Esophagus muscularis mucosa (tissue), 4 donors: Measurements from ENCODE around the gene PAK4. TPM values are rescaled to one million over a fixed set of nuclear protein-coding genes. Genes with fewer than 3 reads are reported as not detected.

ENCODE experiments used
- DNase-seq: peaks from one replicate; pipeline ENCODE4 v3.0.0-alpha.2; 2017; ENCODE audit errors: extremely low spot score
- H3K27ac ChIP-seq, 4 donors: fragments of 200-600 bp; sonication (generic); replicated peaks in 1 of 4; 1 replicate in 3 of 4; 2 replicates in 1 of 4; pipeline ENCODE4 v1.5.1; 2016 to 2019; ENCODE audit warnings: mild to moderate bottlenecking in 1 of 4
- H3K27me3 ChIP-seq, 4 donors: fragments of 200-600 bp; sonication (generic); one replicate each; pipeline versions ENCODE4 v1.5.1 to v1.6.0; 2016 to 2019
- H3K36me3 ChIP-seq, 4 donors: fragments of 200-600 bp; sonication (generic); one replicate each; pipeline ENCODE4 v1.5.1; 2016 to 2019
- H3K4me1 ChIP-seq, 4 donors: fragments of 200-600 bp; sonication (generic); one replicate each; pipeline ENCODE4 v1.5.1; 2016 to 2019
- H3K4me3 ChIP-seq, 4 donors: fragments of 200-600 bp; sonication (generic); 1 replicate in 2 of 4; 2 replicates in 2 of 4; pipeline ENCODE4 v1.5.1; 2016 to 2019; ENCODE audit warnings: mild to moderate bottlenecking in 4 of 4, moderate library complexity in 1 of 4
- H3K9me3 ChIP-seq, 4 donors: fragments of 200-600 bp; sonication (generic); 1 replicate in 3 of 4; 2 replicates in 1 of 4; pipeline ENCODE4 v1.5.1; 2016 to 2019
- EP300 ChIP-seq: sonication (generic); formaldehyde crosslinking; IDR thresholded peaks from one replicate; pipeline ENCODE4 v1.6.1; 2017; ENCODE audit warnings: antibody characterized with exemption
- POLR2A ChIP-seq: fragments of 450-650 bp; IDR thresholded peaks from one replicate; pipeline ENCODE4 v1.6.1; 2017; ENCODE audit warnings: antibody characterized with exemption, moderate library complexity, mild to moderate bottlenecking, low read depth
- POLR2AphosphoS5 ChIP-seq, 2 donors: sonication (generic); formaldehyde crosslinking; IDR thresholded peaks; one replicate each; pipeline ENCODE4 v1.6.1; 2017; ENCODE audit warnings: antibody characterized with exemption in 2 of 2
- WGBS: methylation state at CpG from one replicate; pipeline ENCODE4 v1.1.5; 2018; 5-methylcytosine and 5-hydroxymethylcytosine counted together
- intact Hi-C: fragments of 100-400 bp; cut with DNase I; formaldehyde crosslinking; loops from one replicate; pipeline ENCODE4 v1.15.1; 2023
- total RNA-seq, 4 donors: library from RNA; depleted of rRNA; stranded (reverse); fragments of >200 nt; gene quantifications; one replicate each; pipeline versions ENCODE4 v1.1.0 to v1.2.1, GENCODE V29; 2016
- TF ChIP-seq, protein P1 (sequence below), 3 experiments: fragments of 200-600 bp in 2 of 3; fragments of 450-650 bp in 1 of 3; sonication (generic) in 2 of 3; IDR thresholded peaks; one replicate each; pipeline ENCODE4 v1.5.1; 2017 to 2019; ENCODE audit warnings: antibody characterized with exemption in 3 of 3, mild to moderate bottlenecking in 2 of 3, moderate library complexity in 1 of 3

The PAK4 gene
- total RNA-seq, 4 donors from 2014 or later: 8.3 to 18.4 (median 11.0) TPM

DNA sequence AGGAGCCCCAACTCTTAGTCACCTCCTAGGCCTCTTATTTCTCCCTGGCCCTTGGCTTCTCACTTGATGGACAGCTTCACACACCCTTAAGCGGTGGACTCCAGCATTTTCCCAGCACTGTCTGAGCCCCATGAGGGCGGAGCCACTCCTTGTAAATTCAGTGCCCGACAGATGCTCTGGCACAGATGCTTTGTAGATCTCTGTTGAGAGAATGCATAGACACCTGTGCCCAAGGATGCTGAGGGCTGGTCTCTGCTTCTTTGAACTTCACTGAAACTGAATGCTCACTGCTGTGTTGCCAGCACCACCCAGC, 75.2 kb downstream of the PAK4 start:
- Histone ChIP-seq H3K4me3 (no peak overlapping the region), H3K4me1 (peaks cover 4 to 10% (median 9%) of the 10 kb centered on the region in 4 donors), H3K27me3 (peaks cover 0 to 97% (median 46%) of the 10 kb centered on the region in 4 donors), H3K36me3 (no peaks in the 10 kb centered on the region), H3K9me3 (no peaks in the 10 kb centered on the region), H3K27ac (no peak overlapping the region)
- no peak for DNase-seq
- WGBS: 82% methylated on average over 3 of the region's 3 CpGs
- intact Hi-C loops: no loop called here
- TF ChIP-seq, protein P1, sequence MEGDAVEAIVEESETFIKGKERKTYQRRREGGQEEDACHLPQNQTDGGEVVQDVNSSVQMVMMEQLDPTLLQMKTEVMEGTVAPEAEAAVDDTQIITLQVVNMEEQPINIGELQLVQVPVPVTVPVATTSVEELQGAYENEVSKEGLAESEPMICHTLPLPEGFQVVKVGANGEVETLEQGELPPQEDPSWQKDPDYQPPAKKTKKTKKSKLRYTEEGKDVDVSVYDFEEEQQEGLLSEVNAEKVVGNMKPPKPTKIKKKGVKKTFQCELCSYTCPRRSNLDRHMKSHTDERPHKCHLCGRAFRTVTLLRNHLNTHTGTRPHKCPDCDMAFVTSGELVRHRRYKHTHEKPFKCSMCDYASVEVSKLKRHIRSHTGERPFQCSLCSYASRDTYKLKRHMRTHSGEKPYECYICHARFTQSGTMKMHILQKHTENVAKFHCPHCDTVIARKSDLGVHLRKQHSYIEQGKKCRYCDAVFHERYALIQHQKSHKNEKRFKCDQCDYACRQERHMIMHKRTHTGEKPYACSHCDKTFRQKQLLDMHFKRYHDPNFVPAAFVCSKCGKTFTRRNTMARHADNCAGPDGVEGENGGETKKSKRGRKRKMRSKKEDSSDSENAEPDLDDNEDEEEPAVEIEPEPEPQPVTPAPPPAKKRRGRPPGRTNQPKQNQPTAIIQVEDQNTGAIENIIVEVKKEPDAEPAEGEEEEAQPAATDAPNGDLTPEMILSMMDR (IDR thresholded peaks at IDR 0.05): no peak
- TF ChIP-seq EP300 (no peak), POLR2A (no peak), POLR2AphosphoS5 (IDR thresholded peaks at IDR 0.05) (no peak)

- intact Hi-C loops: no loop called here
- Histone ChIP-seq H3K36me3 (no peaks in the 10 kb centered on the region), H3K9me3 (no peaks in the 10 kb centered on the region), H3K27ac (no peak overlapping the region), H3K4me1 (peaks cover 0 to 4% (median 2%) of the 10 kb centered on the region in 4 donors), H3K4me3 (no peak overlapping the region), H3K27me3 (peaks cover 0 to 83% (median 25%) of the 10 kb centered on the region in 4 donors)
- no peak for TF ChIP-seq EP300
- TF ChIP-seq POLR2AphosphoS5 (IDR thresholded peaks at IDR 0.05): no peak
- TF ChIP-seq, protein P1 (IDR thresholded peaks at IDR 0.05): no peak
- no peak for TF ChIP-seq POLR2A
- no CpG with 5 or more reads among the region's 1 CpG for WGBS
- DNase-seq: no peak
Observed at GRCh38 chr19:39202998-39203355, 77.4 kb downstream of the PAK4 start.

GRCh38 chr19:39203372-39204341, 78.1 kb downstream of the PAK4 start, which contains the start of gene SYCN:
SYCN (minus strand) TSS chr19:39204263; CDS start chr19:39204254, 9 bp downstream.
- H3K4me3 ChIP-seq: no peak within 1 kb of the TSS
- H3K4me1 ChIP-seq: peaks cover 0 to 4% (median 2%) of the 10 kb centered on the region in 4 donors
- TF ChIP-seq, protein P1 (IDR thresholded peaks at IDR 0.05): no peak
- TF ChIP-seq POLR2AphosphoS5 (IDR thresholded peaks at IDR 0.05) (no peak), EP300 (no peak), POLR2A (no peak)
- H3K27me3 ChIP-seq: peaks cover 0 to 83% (median 23%) of the 10 kb centered on the region in 4 donors
- 65% methylated on average over 9 of the region's 57 CpGs for WGBS
- intact Hi-C loops: no loop called here
- no peak within 1 kb of the TSS for H3K27ac ChIP-seq
- H3K9me3 ChIP-seq: no peaks in the 10 kb centered on the region
- no peaks in the 10 kb centered on the region for H3K36me3 ChIP-seq
- no peak for DNase-seq

GRCh38 chr19:39205449-39205764, 79.8 kb downstream of the PAK4 start:
- intact Hi-C loops: no loop called here
- WGBS: 96% methylated on average over 3 of the region's 3 CpGs
- H3K36me3 ChIP-seq: no peaks in the 10 kb centered on the region
- H3K27ac ChIP-seq: no peak overlapping the region
- H3K4me3 ChIP-seq: no peak overlapping the region
- no peaks in the 10 kb centered on the region for H3K4me1 ChIP-seq
- no peak for DNase-seq
- H3K9me3 ChIP-seq: no peaks in the 10 kb centered on the region
- H3K27me3 ChIP-seq: peaks cover 0 to 69% (median 23%) of the 10 kb centered on the region in 4 donors
- TF ChIP-seq POLR2AphosphoS5 (IDR thresholded peaks at IDR 0.05) (no peak), POLR2A (no peak), EP300 (no peak)
- TF ChIP-seq, protein P1 (IDR thresholded peaks at IDR 0.05): no peak
